ENCODE measurements around the gene ATP5PO.
A peak's percentile ranks its signal among the peaks of the same experiment; 100 is the strongest.
"Not testable (repeated sequence)": the region's sequence is repeated elsewhere in the genome, so short reads cannot be mapped to it uniquely, and the experiment has no call there.

The ATP5PO gene

DNA sequence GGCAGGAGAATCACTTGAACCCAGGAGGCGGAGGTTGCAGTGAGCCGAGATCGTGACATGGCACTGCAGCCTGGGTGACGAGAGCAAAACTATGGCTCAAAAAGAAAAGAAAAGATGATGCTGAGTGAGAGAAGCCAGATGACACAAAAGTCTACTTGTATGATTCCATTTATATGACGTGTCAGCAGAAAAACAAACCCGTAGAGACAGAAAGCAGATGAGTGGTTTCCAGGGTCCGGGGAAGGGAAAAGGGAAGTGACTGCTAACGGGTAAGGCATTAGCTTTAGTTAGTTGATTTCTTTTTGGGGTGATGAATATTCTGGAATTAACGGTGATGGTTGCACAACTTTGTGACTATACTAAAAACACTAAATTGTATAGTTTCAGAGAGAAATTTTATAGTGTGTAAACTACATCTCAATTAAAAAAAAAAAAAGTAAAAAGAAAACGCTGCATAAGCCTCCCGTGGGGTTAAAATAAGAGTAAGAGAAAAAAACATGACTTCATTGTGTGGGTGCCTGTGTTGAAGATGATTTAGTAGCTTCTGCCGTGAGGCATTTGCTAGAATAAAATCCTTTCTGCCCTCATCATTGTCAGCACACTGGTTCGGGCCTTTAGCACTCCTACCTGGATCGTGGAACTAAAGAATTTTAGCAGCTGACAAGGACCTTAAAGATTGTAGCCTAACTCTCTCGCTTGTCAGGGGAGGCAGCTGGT lies 24.7 kb upstream of the ATP5PO start:
- DNase-seq, result no peak

DNA sequence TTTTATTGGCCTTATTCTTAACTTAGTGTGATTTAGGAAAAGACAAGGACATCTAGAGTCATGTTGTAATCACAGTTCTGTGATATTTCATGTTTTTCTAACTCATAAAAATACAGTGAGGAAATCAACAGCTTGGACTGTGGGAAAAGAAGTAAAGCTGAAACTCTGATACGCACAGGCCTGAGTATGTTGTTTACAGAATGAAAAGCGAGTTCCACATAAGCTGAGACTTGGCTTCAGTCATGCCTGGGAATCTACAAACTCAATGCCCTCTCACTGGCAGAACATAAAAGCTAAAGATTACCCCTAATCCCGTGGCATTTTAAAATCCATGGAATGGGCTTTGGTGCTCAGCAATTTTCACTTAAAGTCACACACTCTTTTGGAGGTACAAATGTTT lies 23.6 kb upstream of the ATP5PO start:
- DNase-seq, result no peak

- no peak for DNase-seq
Observed at GRCh38 chr21:33938381-33938780, 22.8 kb upstream of the ATP5PO start.

- no peak for DNase-seq
Observed at GRCh38 chr21:33937931-33938339, 22.3 kb upstream of the ATP5PO start.

DNA sequence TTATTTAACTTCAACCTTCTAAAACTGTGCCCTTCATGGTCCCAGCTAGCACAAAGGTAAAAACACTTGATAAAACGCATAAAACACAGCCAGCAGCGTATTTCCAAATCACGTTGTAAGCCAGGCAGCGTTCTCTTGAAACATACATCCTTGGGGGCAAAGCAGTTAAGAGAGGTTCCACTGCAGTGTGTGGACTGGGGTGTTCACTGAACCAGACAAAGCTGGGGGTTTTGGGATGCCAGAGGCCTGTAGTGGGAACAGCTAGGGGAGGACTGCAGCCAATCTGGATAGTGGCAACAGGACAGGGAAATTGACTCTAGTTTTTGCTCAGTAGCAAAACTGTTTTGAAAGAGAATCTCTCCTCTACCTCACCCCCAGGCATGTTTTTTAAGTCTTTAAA lies 21.5 kb upstream of the ATP5PO start:
- DNase-seq, result no peak

DNA sequence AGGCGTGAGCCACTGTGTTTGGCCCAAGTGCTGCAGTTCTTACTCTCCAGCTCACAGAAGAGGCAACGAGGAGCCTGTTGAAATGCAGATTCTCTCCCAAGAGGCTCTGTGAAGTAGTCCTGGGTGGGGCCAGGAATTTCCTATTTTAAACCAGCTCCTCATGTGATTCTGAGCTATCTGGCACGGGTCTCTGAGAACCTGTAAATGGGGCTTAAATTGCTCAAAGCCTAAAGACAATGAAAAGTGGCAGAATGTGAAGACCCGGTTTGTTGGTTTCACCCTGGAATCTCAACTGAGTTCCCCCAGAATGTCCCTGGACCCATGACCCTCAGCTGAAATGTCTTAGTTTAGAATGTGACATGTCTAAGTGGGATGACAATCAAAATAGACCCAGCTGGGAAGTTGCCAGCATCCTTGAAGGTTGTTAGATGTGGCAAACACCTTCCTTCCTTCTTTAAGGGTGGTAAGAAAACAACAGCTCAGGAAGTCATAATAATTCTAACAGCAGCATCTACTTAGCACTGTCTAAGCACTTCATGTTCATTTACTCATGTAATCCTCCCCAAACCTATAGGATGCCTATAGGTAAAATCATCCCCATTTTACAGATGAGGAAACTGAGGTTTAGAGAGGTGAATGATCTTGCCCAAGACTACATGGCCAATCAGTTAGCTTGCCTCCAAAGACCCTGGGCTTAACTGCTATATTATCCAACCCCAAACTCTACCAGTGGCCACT lies 20.9 kb upstream of the ATP5PO start:
- DNase-seq, result no peak

- no peak for DNase-seq
Observed at GRCh38 chr21:33932731-33933130, 17.1 kb upstream of the ATP5PO start.

GRCh38 chr21:33931799-33932390 lies 16.3 kb upstream of the ATP5PO start:
- no peak for DNase-seq

- DNase-seq, result not testable (repeated sequence)
Observed at GRCh38 chr21:33931052-33931798, 15.6 kb upstream of the ATP5PO start.

GRCh38 chr21:33926248-33926647 lies 10.6 kb upstream of the ATP5PO start:
- not testable (repeated sequence) for DNase-seq

DNA sequence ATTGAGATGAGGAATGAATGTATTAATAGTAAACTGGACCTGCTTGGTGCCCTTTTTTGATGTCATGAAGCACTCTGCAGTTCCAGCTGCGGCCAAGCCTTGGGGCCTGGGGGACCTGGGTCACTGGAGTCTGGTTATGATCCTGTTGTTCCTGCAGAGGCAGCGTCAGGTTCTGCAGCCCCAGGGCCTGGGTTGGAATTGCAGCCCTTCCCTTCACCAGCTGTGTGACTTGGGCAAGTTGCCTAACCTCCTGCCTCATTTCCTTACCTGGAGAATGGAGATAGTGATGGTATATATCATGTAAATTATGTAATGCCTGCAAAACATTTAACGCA lies 9.1 kb upstream of the ATP5PO start:
- DNase-seq, result no peak

DNA sequence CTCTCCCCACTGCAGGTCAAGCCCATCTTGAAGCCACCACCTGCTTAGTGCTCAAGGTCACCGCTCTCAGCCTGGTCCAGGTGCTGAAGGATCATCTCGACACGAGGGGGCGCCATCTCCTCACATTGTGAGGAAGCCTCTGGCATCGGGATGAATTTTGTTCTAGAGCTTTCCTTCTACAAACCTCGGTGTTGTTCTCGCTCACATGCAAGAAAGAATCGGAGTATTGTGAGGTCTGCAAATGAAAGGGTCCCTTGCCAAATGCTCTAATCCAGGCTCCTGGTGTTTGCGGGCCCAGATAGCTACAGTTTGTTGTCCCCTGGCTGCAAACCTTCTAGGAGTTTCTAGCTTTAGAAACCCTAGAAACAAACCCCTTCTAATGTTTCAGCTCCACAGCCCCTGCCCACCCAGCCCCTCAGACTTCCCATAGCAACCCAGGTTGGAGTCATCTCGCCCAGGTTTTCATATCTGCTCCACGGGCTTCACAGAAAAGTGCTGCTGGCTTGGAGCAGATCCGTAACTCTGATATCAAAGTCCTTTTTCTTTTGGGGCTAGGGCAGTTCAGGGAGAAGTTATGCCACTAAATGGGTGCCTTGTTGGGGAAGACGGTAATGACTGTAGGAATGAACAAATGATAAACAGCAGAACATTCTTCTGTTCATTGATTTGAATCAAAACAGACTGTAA lies 8.6 kb upstream of the ATP5PO start:
- DNase-seq, result peak; percentile 90

DNA sequence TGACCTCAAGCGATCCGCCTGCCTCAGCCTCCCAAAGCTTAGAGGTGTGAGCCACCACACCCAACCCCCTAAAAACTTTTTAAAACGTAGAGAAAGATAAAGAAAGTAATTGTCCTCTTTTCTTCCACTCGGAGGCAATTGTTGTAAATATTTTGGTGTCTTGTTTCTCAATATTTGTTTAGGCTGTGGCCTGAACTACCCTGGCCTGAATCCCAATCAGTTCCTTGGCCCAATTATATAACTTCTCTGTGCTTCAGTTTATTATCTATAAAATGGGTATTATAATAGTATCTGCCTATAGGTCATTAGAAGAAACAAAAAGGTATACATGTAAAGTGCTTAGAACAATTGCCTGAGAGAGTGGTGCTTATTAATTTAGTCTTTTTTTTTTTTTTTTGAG lies 1.8 kb upstream of the ATP5PO start:
- DNase-seq, result no peak

GRCh38 chr21:33916200-33916567 lies 580 bp upstream of the ATP5PO start:
- no peak for DNase-seq

- DNase-seq, result no peak
Observed at GRCh38 chr21:33914188-33914587, 1.4 kb downstream of the ATP5PO start.

DNA sequence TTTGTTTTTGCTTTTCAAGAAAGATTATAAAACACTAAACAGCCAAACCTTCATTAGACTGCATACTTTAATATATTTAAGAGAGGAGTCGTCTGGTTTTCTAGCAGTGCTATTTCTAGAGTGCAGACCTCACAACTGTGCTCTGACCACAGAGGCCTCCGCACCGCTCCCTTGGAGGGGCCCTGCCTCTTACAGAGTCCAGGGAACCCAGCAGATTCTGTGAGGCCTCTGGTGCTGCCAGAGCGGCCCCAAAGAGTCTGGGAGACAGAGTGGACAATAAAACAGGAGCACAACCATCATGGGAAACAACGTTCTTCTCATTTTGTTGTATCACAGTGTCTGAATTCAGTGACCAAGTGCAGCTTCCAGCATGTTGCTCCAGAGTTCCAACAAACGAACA lies 5.8 kb downstream of the ATP5PO start:
- no peak for DNase-seq

DNA sequence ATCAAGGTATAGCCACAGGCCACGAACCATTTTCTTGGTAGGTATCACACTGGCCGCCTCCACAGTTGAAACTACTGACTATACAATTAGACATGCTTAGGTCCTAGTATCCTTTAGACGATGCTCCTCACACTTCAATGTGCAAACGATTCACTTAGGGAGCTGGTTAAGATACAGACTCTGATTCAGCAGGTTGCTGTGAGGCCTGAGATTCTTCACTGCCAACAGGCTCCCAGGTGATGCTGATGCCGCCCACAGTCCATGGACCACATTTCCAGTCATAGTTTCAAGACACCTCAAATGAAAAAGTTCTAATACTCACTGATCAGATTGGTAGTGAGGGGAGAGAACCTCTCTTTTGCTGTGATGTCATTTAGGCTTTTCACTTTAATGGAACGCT lies 6.8 kb downstream of the ATP5PO start:
- DNase-seq, result no peak

DNA sequence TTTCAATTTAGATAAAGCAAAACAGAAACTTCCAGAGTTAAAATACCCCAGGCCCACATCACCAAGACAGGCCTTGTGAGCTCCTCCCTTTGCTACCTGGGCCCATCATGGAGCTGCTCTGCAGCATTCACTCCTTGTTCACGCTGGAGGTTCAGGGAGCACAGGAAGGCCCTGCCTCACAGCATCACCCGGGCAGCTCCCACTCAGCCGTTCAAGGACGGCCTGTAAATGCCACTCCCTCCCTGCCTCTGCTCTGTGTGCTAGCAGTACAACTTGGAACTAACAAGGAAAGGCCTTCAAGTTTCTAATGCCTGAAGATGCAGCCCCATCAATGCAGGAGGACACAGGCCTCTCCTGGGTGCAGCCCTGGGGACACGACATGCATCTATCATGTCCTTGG lies 11.6 kb downstream of the ATP5PO start:
- DNase-seq, result no peak

DNA sequence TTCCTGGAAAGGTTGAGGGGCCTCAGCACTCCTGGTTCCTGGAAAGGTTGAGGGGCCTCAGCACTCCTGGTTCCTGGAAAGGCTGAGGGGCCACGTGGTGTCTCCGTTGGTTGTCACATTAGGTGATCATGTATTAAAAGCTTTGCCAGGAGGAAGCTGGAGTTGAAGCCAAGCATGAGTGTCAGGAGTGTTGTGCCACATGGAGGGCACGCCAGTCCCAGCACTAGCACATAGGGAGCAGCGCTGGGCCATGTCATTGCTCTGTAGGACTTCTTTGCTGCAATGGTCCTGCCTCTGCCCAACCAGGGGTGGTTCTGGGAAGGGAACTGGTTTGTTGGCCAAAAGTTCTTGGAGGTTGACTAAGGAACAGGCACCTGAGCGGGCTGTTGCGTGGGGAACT lies 13.3 kb downstream of the ATP5PO start:
- DNase-seq, result no peak

DNA sequence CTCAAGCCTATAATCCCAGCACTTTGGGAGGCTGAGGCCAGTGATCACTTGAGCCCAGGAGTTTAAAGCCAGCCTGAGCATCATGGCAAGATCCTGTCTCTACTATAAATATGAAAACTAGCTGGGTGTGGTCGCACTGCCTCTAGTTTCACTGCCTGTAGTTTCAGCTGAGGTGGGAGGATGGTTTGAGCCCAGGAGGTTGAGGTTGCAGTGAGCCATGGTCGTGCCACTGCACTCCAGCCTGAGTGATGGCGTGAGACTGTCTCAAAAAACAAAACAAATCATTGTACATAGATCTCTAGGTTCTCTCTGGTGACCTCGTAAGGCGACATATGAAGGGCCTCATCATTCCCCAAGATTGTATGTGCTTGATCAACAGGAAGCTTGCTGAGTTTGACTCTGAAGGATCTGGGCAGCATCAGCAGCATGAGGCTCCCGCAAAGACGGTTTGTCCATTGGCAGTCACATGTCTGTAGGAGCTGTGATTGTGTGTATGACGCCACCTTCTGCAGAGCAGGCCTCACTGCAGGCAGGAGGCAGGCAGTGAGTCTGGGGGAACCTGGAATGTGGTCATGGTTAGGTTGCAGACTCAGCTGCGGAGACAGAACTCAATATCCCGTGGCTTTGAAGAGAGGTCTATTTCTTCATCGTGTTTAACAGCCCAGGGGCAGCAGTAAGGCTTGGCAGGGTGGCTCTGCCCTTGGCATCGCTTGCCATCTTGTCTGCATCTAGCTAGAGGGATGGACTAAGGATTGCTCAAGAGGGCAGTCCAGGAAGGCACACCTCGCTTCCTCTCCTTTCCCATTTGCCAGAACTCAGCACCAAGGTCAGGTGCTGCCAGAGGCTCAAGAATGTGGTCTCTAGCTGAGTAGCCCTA lies 14.0 kb downstream of the ATP5PO start:
- DNase-seq, result peak; percentile 35

- no peak for DNase-seq
Observed at GRCh38 chr21:33899199-33899598, 16.4 kb downstream of the ATP5PO start.

- DNase-seq, result no peak
Observed at GRCh38 chr21:33898586-33898985, 17.0 kb downstream of the ATP5PO start.

All from NCI-H2107 (cell line).